Neural crest cell (in vitro differentiated cells): ENCODE measurements around the gene ATL3. TPM values are rescaled to one million over a fixed set of nuclear protein-coding genes. Genes with fewer than 3 reads are reported as not detected.
"Not testable (repeated sequence)": the region's sequence is repeated elsewhere in the genome, so short reads cannot be mapped to it uniquely, and the experiment has no call there.

Experiments
- DNase-seq: peaks from one replicate; pipeline ENCODE4 v3.0.0; 2021; ENCODE audit warnings: low read depth, mixed read lengths, low spot score
- H3K27ac Mint-ChIP-seq: one replicate; pipeline ENCODE4 v1.8.0; 2021; ENCODE audit warnings: mild to moderate bottlenecking, mixed read lengths; ENCODE audit not compliant: unreplicated experiment
- H3K27me3 Mint-ChIP-seq: 2 replicates; pipeline ENCODE4 v1.8.0; 2021; ENCODE audit warnings: low read depth, mild to moderate bottlenecking, mixed read lengths
- H3K36me3 Mint-ChIP-seq: 2 replicates; pipeline ENCODE4 v1.8.0; 2021; ENCODE audit warnings: low read depth, mild to moderate bottlenecking, mixed read lengths
- H3K4me1 Mint-ChIP-seq: 2 replicates; pipeline ENCODE4 v1.8.0; 2021; ENCODE audit warnings: mixed read lengths
- H3K4me3 Mint-ChIP-seq: one replicate; pipeline ENCODE4 v1.8.0; 2021; ENCODE audit warnings: mild to moderate bottlenecking, mixed read lengths
- H3K9me3 Mint-ChIP-seq: 2 replicates; pipeline ENCODE4 v1.8.0; 2021; ENCODE audit warnings: mixed read lengths
- total RNA-seq: library from RNA; stranded (reverse); gene quantifications from 2 replicates; pipeline ENCODE4 v1.2.1, GENCODE V29; 2021
- TF ChIP-seq, protein P1 (sequence below): fragments of 200-600 bp; sonication (generic); conservative IDR thresholded peaks from 2 replicates; pipeline ENCODE4 v1.5.0; 2021; ENCODE audit warnings: antibody characterized with exemption, mild to moderate bottlenecking

The ATL3 gene
- total RNA-seq, 1 donor from 2014 or later, result 13.2 TPM

DNA sequence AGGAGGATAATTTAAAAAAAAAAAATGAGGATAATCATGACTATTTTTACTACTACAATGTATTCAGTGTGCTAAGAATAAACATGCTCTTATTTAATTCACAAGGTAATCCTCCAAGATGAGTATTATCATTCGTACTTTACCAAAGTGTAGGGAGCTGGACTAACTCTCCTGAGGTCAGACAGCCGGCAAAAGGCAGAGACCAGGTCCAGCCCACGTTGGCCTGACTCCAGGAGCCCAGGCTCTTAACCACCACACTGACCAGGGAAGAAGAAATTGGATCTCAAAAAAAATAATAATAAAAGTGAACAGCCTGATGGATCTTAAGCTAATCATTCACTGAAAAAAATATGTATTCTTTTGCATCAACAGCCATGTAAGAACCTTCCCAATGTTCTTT, 82.2 kb downstream of the ATL3 start:
- TF ChIP-seq, protein P1, sequence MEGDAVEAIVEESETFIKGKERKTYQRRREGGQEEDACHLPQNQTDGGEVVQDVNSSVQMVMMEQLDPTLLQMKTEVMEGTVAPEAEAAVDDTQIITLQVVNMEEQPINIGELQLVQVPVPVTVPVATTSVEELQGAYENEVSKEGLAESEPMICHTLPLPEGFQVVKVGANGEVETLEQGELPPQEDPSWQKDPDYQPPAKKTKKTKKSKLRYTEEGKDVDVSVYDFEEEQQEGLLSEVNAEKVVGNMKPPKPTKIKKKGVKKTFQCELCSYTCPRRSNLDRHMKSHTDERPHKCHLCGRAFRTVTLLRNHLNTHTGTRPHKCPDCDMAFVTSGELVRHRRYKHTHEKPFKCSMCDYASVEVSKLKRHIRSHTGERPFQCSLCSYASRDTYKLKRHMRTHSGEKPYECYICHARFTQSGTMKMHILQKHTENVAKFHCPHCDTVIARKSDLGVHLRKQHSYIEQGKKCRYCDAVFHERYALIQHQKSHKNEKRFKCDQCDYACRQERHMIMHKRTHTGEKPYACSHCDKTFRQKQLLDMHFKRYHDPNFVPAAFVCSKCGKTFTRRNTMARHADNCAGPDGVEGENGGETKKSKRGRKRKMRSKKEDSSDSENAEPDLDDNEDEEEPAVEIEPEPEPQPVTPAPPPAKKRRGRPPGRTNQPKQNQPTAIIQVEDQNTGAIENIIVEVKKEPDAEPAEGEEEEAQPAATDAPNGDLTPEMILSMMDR, result no peak
- DNase-seq, result no peak
- H3K27me3 Mint-ChIP-seq, result no peaks in the 10 kb centered on the region
- H3K4me1 Mint-ChIP-seq, result no peaks in the 10 kb centered on the region
- H3K4me3 Mint-ChIP-seq, result no peak overlapping the region
- no peak overlapping the region for H3K27ac Mint-ChIP-seq
- no peaks in the 10 kb centered on the region for H3K9me3 Mint-ChIP-seq
- H3K36me3 Mint-ChIP-seq, result no peaks in the 10 kb centered on the region

DNA sequence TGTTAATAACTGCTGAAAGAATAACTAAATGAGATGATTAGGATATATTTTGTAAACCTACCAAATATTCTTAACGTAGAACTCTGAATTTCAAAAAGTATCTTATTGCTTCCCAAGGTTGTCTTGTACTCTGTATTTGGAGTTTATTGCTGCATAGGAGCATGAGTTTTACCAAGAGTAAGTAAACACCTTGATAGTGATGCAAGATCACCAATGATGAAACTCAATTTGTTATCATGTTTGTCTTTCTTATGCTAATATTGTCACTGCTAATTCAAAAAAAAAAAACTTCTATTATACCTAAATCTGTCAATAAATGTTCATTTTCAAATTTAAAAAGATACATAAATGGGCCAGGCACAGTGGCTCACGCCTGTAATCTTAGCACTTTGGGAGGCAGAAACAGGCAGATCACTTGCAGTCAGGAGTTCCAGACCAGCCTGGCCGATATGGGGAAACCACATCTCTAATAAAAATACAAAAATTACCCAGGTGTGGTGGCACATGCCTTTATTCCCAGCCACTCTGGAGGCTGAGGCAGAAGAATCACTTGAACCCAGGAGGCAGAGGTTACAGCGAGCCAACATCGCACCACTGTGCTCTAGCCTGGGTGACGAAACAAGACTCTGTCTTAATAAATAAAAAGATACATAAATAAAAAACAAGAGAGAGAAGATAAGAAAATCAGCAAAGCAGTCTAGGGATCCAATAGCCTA, 84.6 kb downstream of the ATL3 start:
- peaks cover 10% of the 10 kb centered on the region for H3K9me3 Mint-ChIP-seq
- peaks cover 18% of the 10 kb centered on the region for H3K4me1 Mint-ChIP-seq
- H3K27ac Mint-ChIP-seq, result no peak overlapping the region
- H3K36me3 Mint-ChIP-seq, result peaks cover 15% of the 10 kb centered on the region
- DNase-seq, result no peak
- TF ChIP-seq, protein P1, result no peak
- no peak overlapping the region for H3K4me3 Mint-ChIP-seq
- no peaks in the 10 kb centered on the region for H3K27me3 Mint-ChIP-seq

GRCh38 chr11:63583357-63583677, 87.9 kb downstream of the ATL3 start:
- Mint-ChIP-seq H3K27me3 (no peaks in the 10 kb centered on the region), H3K9me3 (peaks cover 18% of the 10 kb centered on the region), H3K36me3 (peaks cover 27% of the 10 kb centered on the region), H3K4me3 (no peak overlapping the region), H3K4me1 (peaks cover 18% of the 10 kb centered on the region), H3K27ac (peak overlapping the region; percentile 93)
- no peak for DNase-seq
- TF ChIP-seq, protein P1, result no peak

GRCh38 chr11:63581224-63581623, 90.0 kb downstream of the ATL3 start:
- H3K4me3 Mint-ChIP-seq, H3K27me3 Mint-ChIP-seq, DNase-seq, H3K27ac Mint-ChIP-seq: not testable (repeated sequence)
- Mint-ChIP-seq H3K36me3 (peaks cover 27% of the 10 kb centered on the region), H3K9me3 (peaks cover 18% of the 10 kb centered on the region), H3K4me1 (peaks cover 18% of the 10 kb centered on the region)

DNA sequence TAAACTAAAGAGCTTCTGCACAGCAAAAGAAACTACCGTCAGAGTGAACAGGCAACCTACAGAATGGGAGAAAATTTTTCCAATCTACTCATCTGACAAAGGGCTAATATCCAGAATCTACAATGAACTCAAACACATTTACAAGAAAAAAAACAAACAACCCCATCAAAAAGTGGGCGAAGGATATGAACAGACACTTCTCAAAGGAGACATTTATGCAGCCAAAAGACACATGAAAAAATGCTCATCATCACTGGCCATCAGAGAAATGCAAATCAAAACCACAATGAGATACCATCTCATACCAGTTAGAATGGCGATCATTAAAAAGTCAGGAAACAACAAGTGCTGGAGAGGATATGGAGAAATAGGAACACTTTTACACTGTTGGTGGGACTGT, 92.3 kb downstream of the ATL3 start:
- H3K9me3 Mint-ChIP-seq, result peaks cover 18% of the 10 kb centered on the region
- not testable (repeated sequence) for H3K4me3 Mint-ChIP-seq, DNase-seq

GRCh38 chr11:63574856-63575602, 96.1 kb downstream of the ATL3 start:
- Mint-ChIP-seq H3K27me3 (no peaks in the 10 kb centered on the region), H3K4me3 (peak overlapping the region; percentile 4), H3K4me1 (peaks cover 18% of the 10 kb centered on the region), H3K9me3 (no peaks in the 10 kb centered on the region), H3K27ac (peak overlapping the region; percentile 83), H3K36me3 (peaks cover 3% of the 10 kb centered on the region)
- TF ChIP-seq, protein P1, result no peak
- DNase-seq, result no peak

More for the DNA sequence above, 92.3 kb downstream of the ATL3 start:
- not testable (repeated sequence) for H3K27me3 Mint-ChIP-seq, H3K27ac Mint-ChIP-seq
- Mint-ChIP-seq H3K4me1 (peaks cover 35% of the 10 kb centered on the region), H3K36me3 (peaks cover 27% of the 10 kb centered on the region)

Other genes with a start within 250 kb of the ATL3 start
- gene PLAAT5, start 180.2 kb downstream of the ATL3 start, total RNA-seq, result 0.45 and 0.77 TPM in 2 replicates
- gene LGALS12, start 165.3 kb downstream of the ATL3 start, total RNA-seq, result not detected in 2 replicates
- not detected in 2 replicates for gene PLAAT4, start 134.6 kb downstream of the ATL3 start, total RNA-seq
- gene PLAAT2, start 108.0 kb downstream of the ATL3 start, total RNA-seq, result not detected in 2 replicates
- gene PLAAT3, start 56.9 kb downstream of the ATL3 start, total RNA-seq, result 4.1 and 4.3 TPM in 2 replicates
- 136 and 137 TPM in 2 replicates for gene RTN3, start 10.1 kb upstream of the ATL3 start, total RNA-seq
- 67.2 and 67.8 TPM in 2 replicates for gene ZFTA, start 97.4 kb upstream of the ATL3 start, total RNA-seq
- 104 and 107 TPM in 2 replicates for gene SPINDOC, start 142.1 kb upstream of the ATL3 start, total RNA-seq
- 42.4 and 42.9 TPM in 2 replicates for gene MARK2, start 167.7 kb upstream of the ATL3 start, total RNA-seq
- gene RCOR2, start 245.8 kb upstream of the ATL3 start, total RNA-seq, result 107 and 108 TPM in 2 replicates